GM12801 (cell line): ENCODE measurements around the gene NPHS1.

Experiments
- CTCF ChIP-seq: IDR thresholded peaks from one replicate; pipeline ENCODE4 v1.5.1; 2011; ENCODE audit warnings: control low read depth; ENCODE audit not compliant: insufficient read length; ENCODE audit errors: extremely low read depth

NPHS1 gene

GRCh38 chr19:35784503-35785338, 67.6 kb downstream of the NPHS1 start:
- TF ChIP-seq CTCF = no peak

- TF ChIP-seq CTCF = no peak
Observed at GRCh38 chr19:35783469-35784434, 68.6 kb downstream of the NPHS1 start.

GRCh38 chr19:35782589-35782988, 69.7 kb downstream of the NPHS1 start:
- TF ChIP-seq CTCF = no peak

GRCh38 chr19:35781650-35782049, 70.7 kb downstream of the NPHS1 start:
- no peak for TF ChIP-seq CTCF

- no peak for TF ChIP-seq CTCF
Observed at GRCh38 chr19:35780717-35781116, 71.6 kb downstream of the NPHS1 start.

GRCh38 chr19:35780058-35780457, 72.2 kb downstream of the NPHS1 start:
- TF ChIP-seq CTCF = no peak

GRCh38 chr19:35779033-35779432, 73.3 kb downstream of the NPHS1 start:
- TF ChIP-seq CTCF = no peak
